SK-N-SH (cell line): Measurements from ENCODE around the gene KMT2A. TPM values are rescaled to one million over a fixed set of nuclear protein-coding genes. Genes with fewer than 3 reads are reported as not detected.
A peak's percentile ranks its signal among the peaks of the same experiment; 100 is the strongest.

Source experiments
- CTCF ChIA-PET: fragments of 300-600, 350-600 bp; formaldehyde crosslinking; extraction: SDS; loops from one replicate; lab custom pipeline; 2021; lab: Yijun Ruan, JAX
- POLR2A ChIA-PET: fragments of 350-600 bp; sonication (Branson Sonifier 250); formaldehyde crosslinking; extraction: SDS; loops from one replicate; lab custom pipeline; 2020; ENCODE audit warnings: antibody characterized with exemption, inconsistent platforms; lab: Yijun Ruan, JAX
- DNase-seq: peaks from one replicate; pipeline ENCODE4 v3.0.0; 2012
- H2AFZ ChIP-seq: fragments of 200-600 bp; sonication (generic); 2 replicates; pipeline ENCODE4 v1.8.1; 2016; ENCODE audit warnings: antibody characterized with exemption, mild to moderate bottlenecking, low read depth
- H3F3A ChIP-seq: fragments of 200-600 bp; sonication (generic); replicated peaks from 2 replicates; pipeline ENCODE3; 2016; ENCODE audit warnings: antibody characterized with exemption, mild to moderate bottlenecking; ENCODE audit not compliant: insufficient read depth
- H3K27ac ChIP-seq, 2 experiments: fragments of 200-500 bp in 1 of 2; fragments of 200-600 bp in 1 of 2; sonication (Bioruptor generic) in 1 of 2; sonication (generic), shearing (Covaris generic) in 1 of 2; 2 replicates each; pipeline versions ENCODE4 v1.5.1 to v1.6.1; 2014 to 2016; ENCODE audit warnings: low read depth in 2 of 2, inconsistent platforms in 1 of 2, low read length in 1 of 2, mild to moderate bottlenecking in 1 of 2, mixed read lengths in 1 of 2
- H3K27me3 ChIP-seq: fragments of 200-600 bp; sonication (generic), shearing (Covaris generic); 2 replicates; pipeline ENCODE4 v1.6.1; 2016; ENCODE audit warnings: mixed run types; ENCODE audit not compliant: insufficient read depth
- H3K36me3 ChIP-seq, 2 experiments: fragments of 200-500 bp in 1 of 2; fragments of 200-600 bp in 1 of 2; sonication (Bioruptor generic) in 1 of 2; sonication (generic) in 1 of 2; replicated peaks in 1 of 2; 2 replicates each; pipeline versions ENCODE3 to v1.5.1; 2014 to 2016; ENCODE audit warnings: low read length in 1 of 2, mild to moderate bottlenecking in 1 of 2; ENCODE audit not compliant: insufficient read depth in 2 of 2, control insufficient read depth in 1 of 2
- H3K4me1 ChIP-seq, 2 experiments: fragments of 200-500 bp in 1 of 2; fragments of 200-600 bp in 1 of 2; sonication (Bioruptor generic) in 1 of 2; sonication (generic), shearing (Covaris generic) in 1 of 2; 2 replicates each; pipeline versions ENCODE4 v1.5.1 to v1.6.1; 2014 to 2016; ENCODE audit warnings: low read depth in 1 of 2, low read length in 1 of 2, mixed run types in 1 of 2; ENCODE audit not compliant: insufficient read depth in 2 of 2, control insufficient read depth in 1 of 2
- H3K4me2 ChIP-seq: fragments of 200-600 bp; sonication (generic), shearing (Covaris generic); 2 replicates; pipeline ENCODE4 v1.6.1; 2017; ENCODE audit warnings: mixed run types
- H3K4me3 ChIP-seq, 2 experiments: fragments of 200-500 bp in 1 of 2; fragments of 200-600 bp in 1 of 2; sonication (Bioruptor generic) in 1 of 2; sonication (generic), shearing (Covaris generic) in 1 of 2; 2 replicates each; pipeline versions ENCODE4 v1.5.1 to v1.8.1; 2014 to 2016; ENCODE audit warnings: low read depth in 2 of 2, inconsistent platforms in 1 of 2, low read length in 1 of 2, mild to moderate bottlenecking in 1 of 2, mixed read lengths in 1 of 2, moderate library complexity in 1 of 2
- H3K79me2 ChIP-seq: fragments of 200-600 bp; sonication (generic); 2 replicates; pipeline ENCODE4 v1.8.1; 2017; ENCODE audit warnings: mild to moderate bottlenecking; ENCODE audit not compliant: insufficient read depth
- H3K9ac ChIP-seq: fragments of 200-600 bp; sonication (generic); 2 replicates; pipeline ENCODE4 v1.6.1; 2017; ENCODE audit warnings: mixed run types
- H3K9me2 ChIP-seq: fragments of 200-600 bp; sonication (generic); 2 replicates; pipeline ENCODE4 v1.6.1; 2017; ENCODE audit warnings: mixed run types
- H3K9me3 ChIP-seq: fragments of 200-600 bp; sonication (generic); 2 replicates; pipeline ENCODE4 v1.6.1; 2017; ENCODE audit warnings: mixed run types, mild to moderate bottlenecking, moderate library complexity
- H4K20me1 ChIP-seq: fragments of 200-600 bp; sonication (generic); 2 replicates; pipeline ENCODE4 v1.6.1; 2017; ENCODE audit warnings: mild to moderate bottlenecking, mixed run types; ENCODE audit not compliant: insufficient read depth
- EP300 ChIP-seq, 2 experiments: IDR thresholded peaks; 2 replicates each; pipeline versions ENCODE4 v1.4.0 to v1.6.1; 2012; ENCODE audit warnings: borderline replicate concordance in 1 of 2, low read depth in 1 of 2, low read length in 1 of 2
- FOXJ3 ChIP-seq: sonication (generic); formaldehyde crosslinking; IDR thresholded peaks from 2 replicates; pipeline ENCODE4 v1.5.1; 2020; ENCODE audit warnings: mild to moderate bottlenecking, missing genetic modification reagents
- FOXM1 ChIP-seq: IDR thresholded peaks from 2 replicates; pipeline ENCODE4 v1.4.0; 2012; ENCODE audit warnings: low read depth, mild to moderate bottlenecking
- IRF3 ChIP-seq: fragments of 150-350 bp; IDR thresholded peaks from 2 replicates; pipeline ENCODE4 v1.6.1; 2016; ENCODE audit warnings: mild to moderate bottlenecking, low read depth, low read length
- MAX ChIP-seq: IDR thresholded peaks from 2 replicates; pipeline ENCODE4 v1.4.0; 2012; ENCODE audit warnings: low read depth
- NRF1 ChIP-seq: IDR thresholded peaks from 2 replicates; pipeline ENCODE4 v1.6.1; 2012; ENCODE audit warnings: low read depth, mild to moderate bottlenecking, low read length
- PBX3 ChIP-seq: IDR thresholded peaks from 2 replicates; pipeline ENCODE4; 2012
- POLR2AphosphoS5 ChIP-seq: IDR thresholded peaks from 2 replicates; pipeline ENCODE4 v1.6.1; 2012; ENCODE audit warnings: low read depth, low read length
- RXRA ChIP-seq: IDR thresholded peaks from 2 replicates; pipeline ENCODE4 v1.4.0; 2012; ENCODE audit warnings: low read depth, mild to moderate bottlenecking, borderline replicate concordance
- TCF12 ChIP-seq: IDR thresholded peaks from 2 replicates; pipeline ENCODE4 v1.4.0; 2012
- ZBTB33 ChIP-seq: IDR thresholded peaks from 2 replicates; pipeline ENCODE4 v1.4.0; 2012; ENCODE audit warnings: low read depth, borderline replicate concordance
- WGBS: methylation state at CpG from one replicate; pipeline ENCODE4 v1.1.6; 2017; ENCODE audit warnings: low lambda C conversion rate; 5-methylcytosine and 5-hydroxymethylcytosine counted together
- polyA plus RNA-seq, 3 experiments: library from polyadenylated mRNA; depleted of rRNA; stranded (reverse); fragments of >200 nt; gene quantifications; 2 replicates each; pipeline ENCODE4 v1.2.3, GENCODE V29; 2012

Gene KMT2A
- polyA plus RNA-seq, 1 of the 3 experiments (the other 2 are of a cell fraction) = 15.7 TPM

GRCh38 chr11:118530683-118531596, 94.6 kb downstream of the KMT2A start, which contains the start of gene TMEM25 (continued):
- peak; percentile 42; the same call in 1 of the 2 replicates for TF ChIP-seq MAX
- TF ChIP-seq IRF3 = no peak
- TF ChIP-seq EP300 (IDR thresholded peaks at IDR 0.05; ENCODE audit: borderline replicate concordance in 1 of 2, low read depth in 1 of 2, low read length in 1 of 2) = no peak
- no peak for TF ChIP-seq FOXM1
- no peak for TF ChIP-seq NRF1

- WGBS = 38% methylated on average over 7 of the region's 12 CpGs
- Histone ChIP-seq H3K9me3 (no peaks in the 10 kb centered on the region), H3K79me2 (no peaks in the 10 kb centered on the region; the same call in 1 of the 2 replicates), H3F3A (peaks cover 5% of the 10 kb centered on the region), H3K4me1 (peaks cover 4 to 18% of the 10 kb centered on the region in 2 experiments; a peak in 3 of 4 replicates), H3K4me2 (peak overlapping the region; percentile 95), H3K4me3 (peak overlapping the region; percentile 74 to 85), H3K27ac (peak overlapping the region in 1 of 2 experiments; percentile 78; a peak in 1 of 4 replicates), H3K9me2 (no peaks in the 10 kb centered on the region), H3K9ac (peak overlapping the region; percentile 69; the same call in 1 of the 2 replicates), H3K36me3 (peaks cover 0 to 22% of the 10 kb centered on the region in 2 experiments), H4K20me1 (no peaks in the 10 kb centered on the region), H2AFZ (peak overlapping the region; percentile 92; the same call in 1 of the 2 replicates), H3K27me3 (no peaks in the 10 kb centered on the region)
- TF ChIP-seq EP300 (IDR thresholded peaks at IDR 0.05; ENCODE audit: borderline replicate concordance in 1 of 2, low read depth in 1 of 2, low read length in 1 of 2) (no peak), POLR2AphosphoS5 (no peak), PBX3 (no peak), TCF12 (no peak), FOXJ3 (CRISPR knock-in tag) (no peak), RXRA (no peak), ZBTB33 (no peak)
- DNase-seq = peak; percentile 69
- ChIA-PET POLR2A (no interaction called here), CTCF (interaction anchor here (1.6 kb wide), 1 partner anchor 333 kb away, joined by 3 read pairs; no protein-coding TSS in a partner anchor)
Observed at GRCh38 chr11:118531597-118532084, 95.3 kb downstream of the KMT2A start.
